ENCODE data around the gene ZNF423.

DNA sequence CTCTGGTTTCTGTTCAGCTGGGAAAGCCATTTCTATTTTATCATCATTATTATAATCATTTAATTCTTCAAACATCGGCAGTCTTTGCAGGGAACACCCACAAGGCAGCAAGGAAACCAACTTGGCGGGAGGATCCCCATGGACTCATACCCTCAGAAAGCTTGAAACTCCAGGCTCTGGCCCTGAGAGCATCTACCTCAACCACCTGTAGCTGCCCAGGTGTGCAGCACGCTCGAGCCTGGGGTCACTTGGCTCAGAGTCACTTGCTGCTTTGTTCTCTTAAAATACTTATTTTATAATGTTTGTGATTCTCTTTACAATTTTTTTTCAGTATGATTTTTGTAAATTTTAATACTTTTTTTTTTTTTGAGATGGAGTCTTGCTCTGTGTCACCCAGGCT lies 6.8 kb upstream of the ZNF423 start:
- TF ChIP-seq, protein P1, sequence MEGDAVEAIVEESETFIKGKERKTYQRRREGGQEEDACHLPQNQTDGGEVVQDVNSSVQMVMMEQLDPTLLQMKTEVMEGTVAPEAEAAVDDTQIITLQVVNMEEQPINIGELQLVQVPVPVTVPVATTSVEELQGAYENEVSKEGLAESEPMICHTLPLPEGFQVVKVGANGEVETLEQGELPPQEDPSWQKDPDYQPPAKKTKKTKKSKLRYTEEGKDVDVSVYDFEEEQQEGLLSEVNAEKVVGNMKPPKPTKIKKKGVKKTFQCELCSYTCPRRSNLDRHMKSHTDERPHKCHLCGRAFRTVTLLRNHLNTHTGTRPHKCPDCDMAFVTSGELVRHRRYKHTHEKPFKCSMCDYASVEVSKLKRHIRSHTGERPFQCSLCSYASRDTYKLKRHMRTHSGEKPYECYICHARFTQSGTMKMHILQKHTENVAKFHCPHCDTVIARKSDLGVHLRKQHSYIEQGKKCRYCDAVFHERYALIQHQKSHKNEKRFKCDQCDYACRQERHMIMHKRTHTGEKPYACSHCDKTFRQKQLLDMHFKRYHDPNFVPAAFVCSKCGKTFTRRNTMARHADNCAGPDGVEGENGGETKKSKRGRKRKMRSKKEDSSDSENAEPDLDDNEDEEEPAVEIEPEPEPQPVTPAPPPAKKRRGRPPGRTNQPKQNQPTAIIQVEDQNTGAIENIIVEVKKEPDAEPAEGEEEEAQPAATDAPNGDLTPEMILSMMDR (IDR thresholded peaks at IDR 0.05; ENCODE audit: low read depth, low read length, poor library complexity, severe bottlenecking), result no peak
- TF ChIP-seq EZH2phosphoT487 (IDR thresholded peaks at IDR 0.05; ENCODE audit: borderline replicate concordance, low read length), result no peak

Measured in DOHH2 (cell line).